HG03108 (cell line): ENCODE measurements around the gene NR5A1.

Source experiments
- ATAC-seq: cut with Tn5 transposase; IDR thresholded peaks from one replicate; pipeline ENCODE4 v1.9.1; 2021; ENCODE audit warnings: moderate library complexity; ENCODE audit not compliant: unreplicated experiment

Gene NR5A1

DNA sequence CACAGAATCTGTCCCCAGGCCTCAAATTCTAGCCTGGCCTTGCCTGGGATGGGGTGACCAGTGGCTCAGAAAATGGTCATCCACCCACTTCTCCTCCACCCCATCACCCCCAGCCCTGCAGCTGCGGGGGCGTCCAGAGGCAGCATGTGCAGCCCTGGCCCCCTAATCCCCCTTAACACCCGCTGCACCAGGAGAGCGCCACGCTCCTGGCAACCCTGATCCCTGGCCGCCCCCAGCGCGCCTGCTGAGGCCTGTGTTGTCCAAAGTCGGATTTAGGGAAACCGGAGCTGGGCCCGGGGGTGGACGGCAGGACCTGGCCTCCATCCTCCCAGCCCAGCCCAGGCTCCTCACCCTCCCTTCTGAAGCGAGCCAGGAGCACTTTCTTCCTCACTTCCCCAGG is 22.0 kb downstream of the NR5A1 start:
- no peak for ATAC-seq

DNA sequence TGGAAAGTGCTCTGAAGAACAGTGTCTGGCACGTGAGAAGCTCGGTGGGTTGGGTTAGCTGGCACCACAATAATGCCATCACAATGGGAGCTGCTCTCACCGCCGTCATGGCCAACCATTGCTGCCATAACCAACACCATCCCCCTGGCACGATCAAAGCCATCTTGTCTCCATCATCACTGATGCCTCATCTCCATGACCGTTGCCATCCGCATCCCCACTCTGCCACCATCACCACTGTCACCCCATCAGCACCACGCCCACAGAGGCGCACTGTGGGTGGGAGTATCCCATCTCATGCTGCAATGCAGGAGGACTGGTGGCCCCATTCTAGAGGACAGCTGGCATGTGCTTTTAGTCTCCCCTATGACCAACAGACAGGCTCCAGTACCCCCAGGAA is 23.7 kb downstream of the NR5A1 start:
- ATAC-seq: no peak

DNA sequence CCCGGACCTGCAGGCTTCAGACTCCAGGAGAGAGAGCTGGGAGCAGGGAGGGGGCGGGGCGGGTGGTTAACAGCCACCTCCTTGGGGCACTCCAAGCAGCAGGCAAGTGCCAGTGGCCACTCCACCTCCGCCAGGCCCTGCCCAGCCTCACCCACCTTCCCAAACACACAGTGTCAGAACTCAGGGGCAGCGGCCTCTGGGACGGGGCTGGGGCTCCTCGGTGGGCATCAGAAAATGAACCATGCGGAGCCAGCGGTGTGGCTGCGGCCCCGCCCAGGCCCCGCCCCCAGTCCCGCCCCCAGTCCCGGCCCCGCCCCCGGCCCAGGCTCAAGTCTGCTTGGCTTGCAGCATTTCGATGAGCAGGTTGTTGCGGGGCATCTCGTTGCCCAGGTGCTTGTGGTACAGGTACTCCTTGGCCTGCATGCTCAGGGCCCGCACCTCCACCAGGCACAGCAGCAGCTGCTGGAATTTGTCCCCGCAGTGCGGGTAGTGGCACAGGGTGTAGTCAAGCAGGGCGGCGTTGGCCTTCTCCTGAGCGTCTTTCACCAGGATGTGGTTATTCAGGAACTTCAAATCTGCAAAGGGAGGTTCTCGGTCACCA is 24.7 kb downstream of the NR5A1 start:
- ATAC-seq: no peak

DNA sequence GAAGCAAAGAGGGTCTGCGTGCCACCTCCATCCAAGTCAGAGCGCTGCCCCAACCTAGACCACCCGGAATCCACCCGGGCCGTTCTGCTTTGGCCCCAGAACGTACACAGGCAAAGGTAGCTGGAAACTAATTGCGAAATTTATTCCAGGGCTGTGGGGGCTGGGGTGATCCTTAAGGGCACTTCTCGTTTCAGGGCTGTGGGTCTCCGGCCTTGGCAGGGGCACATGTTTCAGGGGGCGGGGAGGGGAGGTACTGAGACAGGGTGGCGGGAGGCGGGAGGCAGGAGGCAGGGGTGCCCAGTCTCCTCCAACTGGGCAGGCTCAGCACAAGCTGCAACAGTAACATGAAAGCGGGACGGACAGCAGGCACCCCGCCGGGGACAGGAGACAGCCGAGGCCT is 26.1 kb downstream of the NR5A1 start:
- no peak for ATAC-seq

DNA sequence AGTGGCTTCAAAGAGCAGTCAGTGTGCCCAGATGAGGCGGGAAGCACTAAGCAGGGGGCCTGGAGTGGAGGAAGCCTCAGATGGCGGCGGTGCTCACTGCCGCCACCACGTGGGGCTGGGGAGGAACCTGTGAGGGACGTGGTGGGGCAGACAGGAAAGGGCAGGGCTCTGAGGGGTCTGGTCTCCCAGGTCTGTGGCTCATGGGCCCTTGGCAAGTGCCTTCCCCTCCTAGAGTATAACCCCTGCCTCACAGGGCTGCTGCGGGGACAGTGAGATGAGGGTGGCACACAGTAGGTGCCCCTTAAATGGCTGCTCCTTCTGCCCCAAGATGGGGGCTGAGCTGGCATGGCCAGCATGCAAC is 26.6 kb downstream of the NR5A1 start:
- no peak for ATAC-seq

DNA sequence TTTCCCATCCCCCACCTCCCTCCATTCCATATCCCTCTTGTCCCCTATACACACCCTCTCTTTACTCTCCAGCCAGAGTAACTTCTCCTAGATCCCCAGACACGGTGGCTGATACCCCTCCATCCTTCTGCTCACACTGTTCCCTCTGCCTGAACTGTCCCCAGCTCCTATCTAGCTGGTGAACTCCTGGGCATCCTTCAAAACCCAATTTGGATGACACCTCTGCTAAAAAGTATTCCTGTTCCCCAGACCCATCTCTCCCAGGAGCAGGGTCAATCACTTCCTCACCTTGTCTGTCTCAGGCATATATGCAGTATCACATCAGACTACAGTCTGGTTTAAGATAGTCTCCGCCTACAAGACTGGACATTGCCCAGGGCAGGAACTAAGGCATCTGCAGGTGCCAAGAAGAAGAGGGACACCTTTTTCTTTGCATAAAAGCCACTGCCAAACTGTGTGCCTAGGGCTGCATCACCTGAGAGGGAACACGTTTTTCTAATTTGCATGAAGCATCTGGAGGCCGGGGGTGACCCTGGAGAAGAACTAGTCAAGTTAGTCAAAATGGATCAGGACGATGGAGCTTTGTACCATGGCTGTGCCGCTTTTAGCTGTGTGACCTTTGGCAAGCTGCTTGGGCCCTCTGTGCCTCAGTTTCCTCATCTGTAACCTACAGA is 27.1 kb downstream of the NR5A1 start:
- no peak for ATAC-seq

DNA sequence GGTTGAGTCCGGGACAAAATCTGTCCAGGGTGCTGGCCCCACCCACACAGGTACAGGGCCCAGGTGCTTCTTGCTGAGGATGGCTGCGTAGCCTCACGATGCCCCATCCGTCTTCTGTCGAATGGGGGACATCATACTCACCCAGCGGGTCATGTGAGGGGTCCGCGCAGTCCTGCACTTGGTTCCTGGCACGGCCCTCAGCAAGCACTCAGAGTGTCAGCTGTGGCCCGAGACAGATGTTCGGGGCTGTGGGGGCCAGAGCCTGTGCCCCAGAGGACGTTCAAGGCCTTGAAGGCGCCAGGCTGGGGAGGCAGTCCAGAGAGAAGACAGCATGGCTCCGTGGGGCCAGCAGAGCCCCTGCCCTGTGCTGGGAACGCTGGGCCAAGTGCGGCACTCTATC is 27.8 kb downstream of the NR5A1 start:
- ATAC-seq: no peak

DNA sequence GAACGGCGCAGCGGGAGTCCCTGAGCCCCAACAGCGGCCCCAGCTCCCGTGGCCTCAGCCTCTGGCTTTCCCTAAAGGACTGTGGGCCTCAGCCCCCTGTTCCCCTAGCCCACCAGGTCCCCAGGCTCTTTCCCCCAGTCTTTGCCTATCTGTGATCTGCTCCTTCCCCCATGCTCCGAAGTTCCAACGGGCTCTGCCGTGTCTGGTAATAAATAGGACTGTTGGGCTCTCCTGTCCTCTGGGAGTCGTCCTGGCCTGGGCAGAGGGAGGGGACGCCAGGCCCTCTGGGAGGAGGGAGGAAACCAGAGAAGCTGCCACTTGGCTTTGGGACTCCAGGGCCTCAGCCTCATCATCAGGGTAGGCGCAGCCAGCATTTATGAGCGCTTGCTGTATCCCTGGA is 28.8 kb downstream of the NR5A1 start:
- ATAC-seq: no peak

DNA sequence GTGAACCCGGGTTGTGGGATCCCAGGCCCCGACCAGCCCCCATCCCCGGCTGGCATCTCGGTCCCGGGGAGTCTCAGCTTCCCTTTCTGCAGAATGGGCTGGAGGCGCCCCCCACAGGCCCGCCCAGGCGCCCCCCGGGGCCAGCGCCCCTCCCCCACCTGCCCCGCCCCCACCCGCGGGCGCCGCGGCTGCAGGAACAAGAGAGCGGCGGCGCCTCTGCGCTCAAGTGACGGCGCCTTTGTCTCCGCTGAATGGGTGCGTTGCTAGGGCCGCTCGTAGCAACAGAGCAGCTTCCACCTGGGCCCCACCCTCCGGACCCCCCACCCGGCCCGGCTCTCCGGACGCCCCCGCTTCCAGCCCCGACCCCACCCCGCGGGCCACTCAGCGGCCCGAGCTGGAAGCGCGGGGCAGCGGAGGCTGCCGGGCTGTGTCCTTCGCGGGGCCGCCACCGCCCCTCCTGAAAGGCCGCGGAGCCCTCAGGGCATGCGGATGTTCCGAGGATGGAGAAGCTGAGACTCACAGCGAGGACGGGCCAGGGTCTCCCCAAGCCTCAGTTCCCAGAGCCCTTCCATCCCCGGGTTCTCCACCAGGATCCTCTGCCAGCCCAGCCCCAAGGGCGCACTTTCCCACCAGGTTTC is 29.4 kb downstream of the NR5A1 start:
- ATAC-seq: no peak

DNA sequence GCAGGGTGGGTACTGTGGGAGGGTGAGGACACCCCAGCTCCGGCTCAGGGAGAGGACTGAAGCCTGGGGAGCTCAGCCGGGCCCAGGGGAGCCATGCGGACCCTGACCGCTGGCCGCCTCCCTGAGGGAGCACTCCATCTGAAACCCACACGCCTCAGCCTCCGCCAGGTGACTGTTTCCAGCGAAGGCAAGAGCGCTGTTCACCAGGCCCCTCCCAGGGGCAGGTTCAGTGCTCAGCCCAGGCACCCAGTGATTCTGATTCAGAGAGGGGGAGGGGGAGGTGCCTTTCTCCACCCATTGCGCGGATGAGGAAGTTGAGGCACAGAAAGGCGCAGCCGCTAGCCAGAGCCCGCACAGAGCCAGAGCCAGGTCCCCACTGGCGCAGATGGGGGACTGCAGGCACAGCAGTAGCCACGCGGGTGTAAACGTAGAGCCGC is 30.0 kb downstream of the NR5A1 start:
- no peak for ATAC-seq

DNA sequence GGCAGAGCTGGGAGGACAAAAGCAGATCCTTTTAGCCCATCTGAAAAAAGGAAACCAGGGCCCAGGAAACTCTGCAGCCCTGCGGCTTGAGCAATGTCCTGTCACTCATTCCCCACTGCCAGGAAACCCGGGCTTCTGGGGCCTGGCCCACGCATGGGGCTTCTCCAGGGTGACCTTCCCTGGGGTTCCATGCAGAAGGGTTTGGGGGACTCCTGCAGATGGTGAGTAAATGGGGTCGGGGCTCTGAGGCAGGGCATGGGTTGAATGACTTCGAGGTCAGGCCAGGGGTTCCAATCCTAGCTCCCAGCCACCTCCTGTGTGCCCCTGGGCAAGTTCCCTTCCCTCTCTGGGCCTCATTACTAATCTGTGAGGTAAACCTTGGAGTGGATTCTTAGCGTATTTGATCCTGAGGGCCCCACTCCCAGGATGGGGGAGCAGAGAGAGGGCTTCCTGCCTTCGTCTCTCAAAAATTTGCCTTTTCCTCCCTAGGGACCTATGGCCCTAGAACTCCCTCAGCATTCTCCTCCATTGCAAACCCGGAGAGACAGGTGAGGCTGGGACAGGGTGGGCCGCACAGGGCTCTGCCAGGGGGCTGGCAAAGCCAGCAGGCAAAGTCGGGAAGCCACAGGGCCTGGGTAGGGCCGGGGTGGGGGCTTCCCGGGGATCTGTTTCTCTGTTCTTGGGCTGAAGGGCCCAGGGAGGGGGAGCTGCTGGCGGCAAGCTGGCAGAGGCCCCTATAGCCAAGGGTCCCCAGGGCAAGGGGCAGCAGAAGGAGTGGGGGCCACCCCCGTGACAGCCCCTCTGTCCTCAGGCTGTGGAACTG is 31.1 kb downstream of the NR5A1 start:
- no peak for ATAC-seq

DNA sequence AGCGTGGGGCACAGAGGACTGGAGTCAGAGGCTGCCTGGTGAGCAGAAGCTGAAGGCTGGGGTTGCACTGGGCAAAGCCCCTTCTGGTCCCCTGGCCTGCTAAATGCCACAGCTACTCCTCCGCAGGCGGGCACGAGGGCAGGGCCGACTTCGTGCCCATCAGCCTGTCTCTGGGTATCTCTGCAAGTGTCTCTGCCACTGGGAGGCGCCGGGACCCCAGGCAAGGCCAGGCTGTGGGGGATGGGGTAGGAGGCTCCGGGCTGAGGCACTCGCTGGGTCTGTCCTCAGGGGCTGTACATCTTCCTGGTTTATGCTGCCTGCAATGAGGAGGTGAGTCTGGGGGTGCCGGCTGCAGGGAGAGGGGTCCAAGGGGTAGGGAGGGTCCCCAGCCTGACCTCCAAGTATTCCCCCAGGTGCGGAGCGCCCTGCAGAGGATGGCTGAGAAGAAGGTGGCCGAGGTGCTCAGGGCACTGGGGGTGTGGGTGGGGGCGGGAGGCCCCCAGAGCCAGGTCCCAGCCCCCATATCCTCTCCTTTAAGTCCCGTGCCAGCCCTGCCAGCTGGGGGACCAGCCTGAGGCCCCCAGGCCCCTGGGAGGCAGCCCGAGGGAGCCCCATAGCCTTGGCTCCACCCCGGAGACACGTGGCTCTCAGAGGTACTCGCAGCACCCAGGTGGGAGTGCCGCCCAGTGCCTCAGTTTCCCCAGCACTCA is 31.9 kb downstream of the NR5A1 start:
- ATAC-seq: no peak

DNA sequence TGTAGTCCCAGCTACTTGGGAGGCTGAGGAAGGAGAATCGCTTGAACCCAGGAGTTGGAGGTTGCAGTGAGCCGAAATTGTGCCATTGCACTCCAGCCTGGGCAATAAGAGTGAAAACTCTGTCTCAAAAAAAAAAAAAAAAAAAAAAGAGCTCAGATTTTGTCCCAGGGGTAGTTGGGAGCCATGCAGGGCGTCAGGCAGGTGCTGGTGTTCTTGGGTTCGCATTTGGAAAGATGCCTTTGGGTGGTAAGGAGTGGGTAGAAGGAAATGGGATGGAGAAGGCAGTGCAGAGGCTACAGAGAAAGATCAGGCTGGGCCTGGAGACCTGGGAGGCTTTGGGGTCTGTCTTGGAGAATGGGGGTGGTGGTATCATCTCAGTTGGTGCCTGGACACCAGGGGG is 33.0 kb downstream of the NR5A1 start:
- no peak for ATAC-seq

DNA sequence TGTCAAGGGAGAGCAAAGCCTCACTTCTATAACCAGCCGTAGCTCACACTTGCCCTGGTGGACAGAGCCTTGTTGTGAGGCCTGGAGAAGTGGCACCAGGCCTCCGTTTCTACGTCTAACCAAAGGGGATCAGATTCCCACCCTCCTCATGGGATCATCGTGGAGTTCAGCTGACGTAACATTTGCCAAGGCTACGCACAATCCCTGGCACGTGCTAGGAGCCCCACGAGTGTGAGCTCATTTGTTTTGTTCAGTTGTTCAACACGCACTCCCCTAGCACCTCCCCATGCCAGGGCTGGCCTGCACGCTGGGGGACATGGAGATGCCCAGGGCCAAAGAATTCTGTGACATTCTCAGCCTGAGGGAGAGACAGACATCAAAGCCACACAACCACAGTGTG is 33.9 kb downstream of the NR5A1 start:
- ATAC-seq: no peak

DNA sequence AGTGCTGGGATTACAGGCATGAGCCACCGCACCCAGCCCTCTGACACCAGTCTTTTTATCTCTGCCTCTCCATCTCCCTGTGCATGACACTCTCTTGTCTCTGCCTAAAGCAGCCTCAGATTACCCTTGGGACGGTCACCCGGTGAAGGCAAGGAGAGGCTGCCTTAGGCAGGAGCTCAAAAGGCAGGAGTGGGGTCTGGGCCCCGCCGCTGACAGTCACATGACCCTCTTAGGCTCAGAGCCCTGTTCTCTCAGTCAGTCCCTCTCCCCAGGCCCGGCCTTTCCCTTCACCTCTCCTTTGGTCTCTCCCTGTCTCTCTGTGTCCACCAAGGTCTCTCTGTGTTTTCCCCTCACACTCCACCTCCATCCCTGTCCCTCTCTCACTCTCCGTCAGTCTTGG is 34.4 kb downstream of the NR5A1 start:
- no peak for ATAC-seq

DNA sequence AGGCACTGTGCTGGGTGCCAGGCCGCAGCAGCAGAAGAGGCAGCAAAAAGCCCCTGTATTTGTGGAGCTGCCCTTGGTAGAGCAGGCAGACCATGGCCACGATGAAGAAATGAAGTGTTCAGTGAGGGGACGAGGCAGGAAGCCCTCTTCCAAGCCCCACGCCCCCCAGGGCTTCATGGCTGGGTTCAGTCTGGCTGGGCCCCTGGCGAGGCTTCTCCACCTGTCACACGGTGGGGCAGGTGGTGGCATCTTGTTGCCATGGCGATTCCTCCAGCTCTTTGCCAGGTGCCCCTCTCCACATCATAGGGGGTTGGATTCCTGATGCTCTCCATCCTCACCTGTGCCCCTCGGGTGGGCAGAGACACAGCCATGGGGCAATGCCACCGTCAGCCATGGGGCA is 35.4 kb downstream of the NR5A1 start:
- no peak for ATAC-seq

DNA sequence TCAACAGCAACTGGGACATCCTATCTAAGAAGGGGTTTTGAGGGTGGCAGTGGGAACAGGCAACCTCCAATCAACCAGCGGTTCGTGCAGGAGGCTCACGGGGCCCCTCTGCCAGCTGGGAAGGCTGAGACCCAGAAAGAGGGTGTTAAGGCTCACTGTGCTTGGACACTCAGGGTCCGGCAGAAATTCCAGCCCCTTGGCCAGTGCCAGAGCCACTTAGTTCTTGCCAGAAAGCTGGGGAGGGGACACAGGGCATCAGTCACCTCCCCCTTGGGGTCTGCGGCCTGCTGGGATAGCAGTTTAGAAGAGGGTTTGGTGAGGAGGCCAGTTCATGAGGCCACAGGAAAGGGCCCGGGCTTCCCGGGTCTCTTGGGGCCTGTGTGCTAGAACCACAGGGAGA is 36.5 kb downstream of the NR5A1 start:
- no peak for ATAC-seq

DNA sequence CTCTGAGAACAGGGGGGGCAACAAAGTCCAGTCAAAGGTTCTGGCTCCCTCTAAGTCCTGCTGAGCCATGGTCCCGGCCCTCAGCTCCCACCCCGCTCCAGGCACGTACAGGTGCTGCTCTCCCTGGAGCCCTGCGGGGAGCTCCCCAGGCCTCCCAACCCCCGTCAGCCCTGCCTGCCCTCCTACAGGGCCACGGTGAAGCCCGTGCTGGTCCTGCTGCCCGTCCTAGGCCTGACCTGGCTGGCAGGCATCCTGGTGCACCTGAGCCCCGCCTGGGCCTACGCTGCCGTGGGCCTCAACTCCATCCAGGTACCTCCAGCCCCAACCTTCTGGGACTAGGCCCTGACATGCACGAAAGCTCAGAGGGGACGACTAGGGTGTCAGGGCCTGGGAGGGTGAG is 36.9 kb downstream of the NR5A1 start:
- ATAC-seq: no peak

DNA sequence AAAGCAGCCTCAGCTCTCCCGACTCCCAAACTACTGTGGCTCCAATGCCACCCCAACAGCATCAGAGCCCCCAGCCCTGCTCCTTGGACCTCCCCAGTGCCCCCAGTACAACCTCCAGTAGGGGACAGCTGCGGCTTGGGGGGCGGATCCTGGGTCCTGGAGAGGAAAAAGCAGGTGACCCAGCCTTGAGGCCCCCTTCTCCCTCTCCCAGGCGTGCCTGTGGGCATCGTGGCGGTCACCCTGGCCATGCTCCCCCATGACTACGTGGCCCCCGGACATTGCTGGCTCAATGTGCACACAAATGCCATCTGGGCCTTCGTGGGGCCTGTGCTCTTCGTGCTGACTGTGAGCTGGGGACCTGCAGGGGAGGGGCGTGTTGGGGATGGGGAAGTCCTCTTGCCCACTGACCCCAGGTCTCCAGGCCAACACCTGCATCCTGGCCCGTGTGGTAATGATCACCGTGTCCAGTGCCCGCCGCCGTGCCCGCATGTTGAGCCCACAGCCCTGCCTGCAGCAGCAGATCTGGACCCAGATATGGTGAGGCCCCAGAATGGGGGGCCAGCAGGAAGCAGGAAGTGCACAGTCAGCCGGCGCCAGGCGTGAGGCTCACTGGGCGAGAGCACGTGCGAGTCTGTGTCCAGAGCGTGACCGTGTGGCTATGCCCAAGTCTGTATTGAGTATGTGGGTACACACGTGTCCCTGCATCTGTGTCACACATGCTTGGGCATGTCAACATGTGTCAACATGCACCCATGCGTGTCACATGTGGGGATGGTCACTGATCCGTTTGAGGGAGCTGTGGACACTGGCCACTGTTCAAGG is 38.0 kb downstream of the NR5A1 start:
- ATAC-seq: no peak

DNA sequence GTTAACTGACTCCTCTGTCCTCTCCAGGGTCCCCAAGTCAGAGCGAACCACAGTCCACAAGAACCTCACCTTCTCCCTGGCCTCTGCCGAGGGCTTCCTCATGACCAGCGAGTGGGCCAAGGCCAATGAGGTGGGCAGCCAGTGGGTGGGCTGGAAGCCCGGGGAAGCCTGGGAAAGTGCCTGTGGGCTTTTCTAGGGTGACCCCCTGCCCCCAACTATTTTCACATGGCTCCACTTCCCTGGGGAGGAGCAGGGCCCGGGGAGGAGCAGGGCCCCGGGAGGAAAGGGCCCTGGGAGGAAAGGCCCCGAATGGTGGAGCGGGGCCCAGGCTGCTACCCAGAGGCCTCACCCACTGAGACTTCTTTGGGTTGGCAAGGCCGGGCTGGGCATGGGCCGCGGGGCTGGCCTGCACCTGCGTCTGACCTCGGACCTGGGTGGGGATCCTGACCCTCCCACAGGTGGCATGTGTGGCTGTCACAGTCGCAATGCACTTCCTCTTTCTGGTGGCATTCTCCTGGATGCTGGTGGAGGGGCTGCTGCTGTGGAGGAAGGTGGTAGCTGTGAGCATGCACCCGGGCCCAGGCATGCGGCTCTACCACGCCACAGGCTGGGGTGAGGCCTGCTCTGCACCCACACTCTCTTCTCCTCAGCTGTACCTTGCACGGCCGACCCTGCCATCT is 39.0 kb downstream of the NR5A1 start:
- ATAC-seq: no peak
